ENCODE data around the gene PPIF. TPM values are rescaled to one million over a fixed set of nuclear protein-coding genes. Genes with fewer than 3 reads are reported as not detected.

Gene PPIF
- total RNA-seq, 1 experiment from 2014 or later = 160 TPM

DNA sequence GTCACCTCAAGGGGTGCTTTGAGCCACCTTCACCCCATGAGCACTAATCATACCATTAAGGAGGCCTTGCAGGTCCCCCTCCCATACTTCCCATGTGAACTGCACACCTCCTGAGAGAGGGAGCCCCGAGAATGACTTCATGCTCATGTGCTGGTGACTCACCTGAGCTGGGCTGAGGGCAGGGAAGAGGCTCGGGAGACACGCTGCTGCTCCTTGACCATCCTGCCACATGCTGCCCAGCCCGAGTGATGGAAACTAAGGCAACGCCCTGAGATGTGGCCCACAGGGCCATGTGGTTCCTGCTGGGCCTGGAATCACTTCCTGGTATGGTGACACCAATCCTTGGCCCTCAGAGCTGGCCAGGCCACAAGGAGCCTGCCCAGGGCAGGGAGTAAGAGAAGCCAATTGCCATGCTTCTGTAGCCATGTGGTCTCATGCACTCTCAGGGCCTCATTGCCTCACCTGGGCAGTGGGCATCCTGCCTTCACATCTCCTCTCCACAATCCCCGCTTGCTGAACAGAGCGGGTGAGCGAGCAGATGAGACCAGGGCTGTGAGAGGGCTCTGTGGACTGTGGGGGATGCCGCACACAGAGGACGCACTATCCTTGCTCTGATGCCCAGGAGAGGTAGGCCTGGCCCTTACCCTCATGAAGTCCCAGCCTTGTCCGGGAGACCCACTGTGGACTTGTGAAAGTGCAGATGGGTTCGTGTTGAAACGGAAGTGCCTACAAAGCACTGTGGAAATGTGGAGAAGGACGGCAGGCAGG, 18.3 kb upstream of the PPIF start:
- BruUV-seq (replicated peaks) = no TSS peak
- no peaks in the 10 kb centered on the region for H3K4me1 ChIP-seq (ENCODE audit: insufficient read depth, low read length, poor library complexity, severe bottlenecking)
- no peak overlapping the region for H3K27ac ChIP-seq (ENCODE audit: low read depth, low read length, poor library complexity, severe bottlenecking)
- intact Hi-C loops (cut with micrococcal nuclease; ENCODE audit: unreplicated experiment) = no loop called here
- ChIA-PET POLR2A (ENCODE audit: low non-redundant PET) (no interaction called here), CTCF (no interaction called here)
- TF ChIP-seq, protein P1, sequence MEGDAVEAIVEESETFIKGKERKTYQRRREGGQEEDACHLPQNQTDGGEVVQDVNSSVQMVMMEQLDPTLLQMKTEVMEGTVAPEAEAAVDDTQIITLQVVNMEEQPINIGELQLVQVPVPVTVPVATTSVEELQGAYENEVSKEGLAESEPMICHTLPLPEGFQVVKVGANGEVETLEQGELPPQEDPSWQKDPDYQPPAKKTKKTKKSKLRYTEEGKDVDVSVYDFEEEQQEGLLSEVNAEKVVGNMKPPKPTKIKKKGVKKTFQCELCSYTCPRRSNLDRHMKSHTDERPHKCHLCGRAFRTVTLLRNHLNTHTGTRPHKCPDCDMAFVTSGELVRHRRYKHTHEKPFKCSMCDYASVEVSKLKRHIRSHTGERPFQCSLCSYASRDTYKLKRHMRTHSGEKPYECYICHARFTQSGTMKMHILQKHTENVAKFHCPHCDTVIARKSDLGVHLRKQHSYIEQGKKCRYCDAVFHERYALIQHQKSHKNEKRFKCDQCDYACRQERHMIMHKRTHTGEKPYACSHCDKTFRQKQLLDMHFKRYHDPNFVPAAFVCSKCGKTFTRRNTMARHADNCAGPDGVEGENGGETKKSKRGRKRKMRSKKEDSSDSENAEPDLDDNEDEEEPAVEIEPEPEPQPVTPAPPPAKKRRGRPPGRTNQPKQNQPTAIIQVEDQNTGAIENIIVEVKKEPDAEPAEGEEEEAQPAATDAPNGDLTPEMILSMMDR (conservative IDR thresholded peaks at IDR 0.05; ENCODE audit: low read depth, low read length) = no peak
- no peak for TF ChIP-seq EZH2 (IDR thresholded peaks at IDR 0.05; ENCODE audit: borderline replicate concordance, low read depth, low read length, poor library complexity, severe bottlenecking)
- H3K4me3 ChIP-seq (ENCODE audit: low read depth, low read length, poor library complexity, severe bottlenecking) = no peak overlapping the region
- H3K27me3 ChIP-seq (replicated peaks; ENCODE audit: insufficient read depth, low read depth, low read length, poor library complexity) = no peaks in the 10 kb centered on the region
- no peaks in the 10 kb centered on the region for H3K9me3 ChIP-seq (ENCODE audit: low read depth, low read length, poor library complexity, severe bottlenecking)
- no peaks in the 10 kb centered on the region for H3K36me3 ChIP-seq (ENCODE audit: insufficient read depth, low read length, poor library complexity, severe bottlenecking)
- DNase-seq (ENCODE audit: low spot score) = no peak

- no peak overlapping the region for H3K27ac ChIP-seq (ENCODE audit: low read depth, low read length, poor library complexity, severe bottlenecking)
- H3K4me3 ChIP-seq (ENCODE audit: low read depth, low read length, poor library complexity, severe bottlenecking) = no peak overlapping the region
- CTCF ChIA-PET = no interaction called here
- intact Hi-C loops (cut with micrococcal nuclease; ENCODE audit: unreplicated experiment) = no loop called here
- H3K4me1 ChIP-seq (ENCODE audit: insufficient read depth, low read length, poor library complexity, severe bottlenecking) = no peaks in the 10 kb centered on the region
- no peaks in the 10 kb centered on the region for H3K9me3 ChIP-seq (ENCODE audit: low read depth, low read length, poor library complexity, severe bottlenecking)
- POLR2A ChIA-PET (ENCODE audit: low non-redundant PET) = no interaction called here
- DNase-seq (ENCODE audit: low spot score) = no peak
- TF ChIP-seq EZH2 (IDR thresholded peaks at IDR 0.05; ENCODE audit: borderline replicate concordance, low read depth, low read length, poor library complexity, severe bottlenecking) = no peak
- TF ChIP-seq, protein P1 (conservative IDR thresholded peaks at IDR 0.05; ENCODE audit: low read depth, low read length) = no peak
- no peaks in the 10 kb centered on the region for H3K27me3 ChIP-seq (replicated peaks; ENCODE audit: insufficient read depth, low read depth, low read length, poor library complexity)
- BruUV-seq (replicated peaks) = no TSS peak
- no peaks in the 10 kb centered on the region for H3K36me3 ChIP-seq (ENCODE audit: insufficient read depth, low read length, poor library complexity, severe bottlenecking)
Measured at GRCh38 chr10:79329529-79329928, 17.7 kb upstream of the PPIF start.

- intact Hi-C loops (cut with micrococcal nuclease; ENCODE audit: unreplicated experiment) = no loop called here
- Histone ChIP-seq H3K4me1 (ENCODE audit: insufficient read depth, low read length, poor library complexity, severe bottlenecking) (no peaks in the 10 kb centered on the region), H3K27me3 (replicated peaks; ENCODE audit: insufficient read depth, low read depth, low read length, poor library complexity) (no peaks in the 10 kb centered on the region), H3K4me3 (ENCODE audit: low read depth, low read length, poor library complexity, severe bottlenecking) (no peak overlapping the region), H3K36me3 (ENCODE audit: insufficient read depth, low read length, poor library complexity, severe bottlenecking) (no peaks in the 10 kb centered on the region), H3K9me3 (ENCODE audit: low read depth, low read length, poor library complexity, severe bottlenecking) (no peaks in the 10 kb centered on the region), H3K27ac (ENCODE audit: low read depth, low read length, poor library complexity, severe bottlenecking) (no peak overlapping the region)
- no peak for TF ChIP-seq EZH2 (IDR thresholded peaks at IDR 0.05; ENCODE audit: borderline replicate concordance, low read depth, low read length, poor library complexity, severe bottlenecking)
- TF ChIP-seq, protein P1 (conservative IDR thresholded peaks at IDR 0.05; ENCODE audit: low read depth, low read length) = no peak
- no TSS peak for BruUV-seq (replicated peaks)
- ChIA-PET POLR2A (ENCODE audit: low non-redundant PET) (no interaction called here), CTCF (no interaction called here)
- no peak for DNase-seq (ENCODE audit: low spot score)
Measured at GRCh38 chr10:79331226-79331625, 16.0 kb upstream of the PPIF start.

All from A673 (cell line).